ENCODE data around the gene OR52E2. TPM values are rescaled to one million over a fixed set of nuclear protein-coding genes. Genes with fewer than 3 reads are reported as not detected.

The OR52E2 gene
- total RNA-seq, result not detected

DNA sequence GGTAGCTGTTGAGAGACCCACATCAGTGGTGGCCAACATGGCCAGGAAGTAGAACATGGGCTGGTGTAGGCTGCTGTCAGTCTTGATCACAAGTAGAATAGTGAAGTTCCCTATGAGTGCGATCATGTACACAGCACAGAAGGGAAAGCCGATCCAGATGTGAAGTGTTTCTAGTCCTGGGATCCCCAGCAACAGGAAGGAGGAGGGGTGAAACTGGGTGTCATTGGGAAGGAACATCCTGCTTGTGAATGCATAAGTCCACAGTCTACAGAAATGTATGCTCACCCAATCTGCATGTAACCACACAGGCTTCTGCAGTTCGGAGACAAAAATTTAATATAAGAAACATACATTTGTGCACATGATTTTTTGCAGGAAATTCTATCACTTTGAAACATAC lies at the start of gene OR52E2:
OR52E2 (minus strand) TSS at position 237 of the 400 bp plus-strand sequence; CDS start at position 237, 0 bp downstream.

DNA sequence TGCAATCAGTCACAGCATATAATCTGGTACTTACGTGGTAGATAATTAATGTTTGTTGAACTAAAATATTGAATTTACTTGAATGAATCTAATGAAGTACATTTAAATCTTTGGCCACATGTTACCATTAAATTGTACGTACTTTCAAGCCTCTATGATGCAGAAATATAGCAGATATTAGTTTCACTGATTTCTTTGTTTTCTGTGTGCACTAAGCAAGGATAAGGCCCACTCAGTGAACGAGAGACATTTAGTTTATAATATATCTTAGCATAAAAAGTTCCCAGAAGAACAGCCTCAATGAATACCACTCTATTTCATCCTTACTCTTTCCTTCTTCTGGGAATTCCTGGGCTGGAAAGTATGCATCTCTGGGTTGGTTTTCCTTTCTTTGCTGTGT lies 9.8 kb upstream of the OR52E2 start, which contains the start of gene OR52E1:
OR52E1 (plus strand) TSS at position 301 of the 400 bp plus-strand sequence.

GRCh38 chr11:5046226-5046625 lies 13.2 kb downstream of the OR52E2 start, which contains the start of gene OR52J3:
Gene OR52J3 (plus strand): TSS chr11:5046526. CDS start chr11:5046526, 0 bp downstream.

Other genes with a start within 250 kb of the OR52E2 start
- gene OR51F2, start 238.3 kb downstream of the OR52E2 start, total RNA-seq, result not detected
- not detected for gene OR51S1, start 210.4 kb downstream of the OR52E2 start, total RNA-seq
- not detected for gene OR51T1, start 177.7 kb downstream of the OR52E2 start, total RNA-seq
- gene OR51A7, start 155.8 kb downstream of the OR52E2 start, total RNA-seq, result not detected
- gene OR51G2, start 140.3 kb downstream of the OR52E2 start, total RNA-seq, result not detected
- gene OR51G1, start 135.3 kb downstream of the OR52E2 start, total RNA-seq, result not detected
- gene OR51A4, start 112.0 kb downstream of the OR52E2 start, total RNA-seq, result not detected
- gene OR51A2, start 103.9 kb downstream of the OR52E2 start, total RNA-seq, result not detected
- not detected for gene OR51L1, start 64.8 kb downstream of the OR52E2 start, total RNA-seq
- gene OR52J3, start 13.1 kb downstream of the OR52E2 start, total RNA-seq, result not detected
- gene OR52E1, start 9.9 kb upstream of the OR52E2 start, total RNA-seq, result not detected
- gene OR52A5, start 78.7 kb upstream of the OR52E2 start, total RNA-seq, result not detected
- not detected for gene OR52A1, start 95.1 kb upstream of the OR52E2 start, total RNA-seq
- gene OR51V1, start 141.1 kb upstream of the OR52E2 start, total RNA-seq, result not detected
- gene HBB, start 167.4 kb upstream of the OR52E2 start, total RNA-seq, result not detected
- not detected for gene HBD, start 174.9 kb upstream of the OR52E2 start, total RNA-seq
- not detected for gene HBG1, start 190.2 kb upstream of the OR52E2 start, total RNA-seq
- not detected for gene HBG2, start 195.2 kb upstream of the OR52E2 start, total RNA-seq
- gene HBE1, start 210.3 kb upstream of the OR52E2 start, total RNA-seq, result not detected
- gene OR51B4, start 242.3 kb upstream of the OR52E2 start, total RNA-seq, result not detected